LoVo (cell line): ENCODE data around the gene PIM3.
A peak's percentile ranks its signal among the peaks of the same experiment; 100 is the strongest.

Experiments used
- DNase-seq: peaks from one replicate; pipeline ENCODE4 v3.0.0-alpha.2; 2016; ENCODE audit warnings: low spot score

Gene PIM3

GRCh38 chr22:49991907-49992533 lies 31.4 kb downstream of the PIM3 start:
- no peak for DNase-seq

- DNase-seq: peak; percentile 51
Measured at GRCh38 chr22:49992921-49993648, 32.5 kb downstream of the PIM3 start.

- no peak for DNase-seq
Measured at GRCh38 chr22:49993649-49994360, 33.2 kb downstream of the PIM3 start.

GRCh38 chr22:49994361-49995040 lies 33.9 kb downstream of the PIM3 start:
- DNase-seq: no peak

- DNase-seq: no peak
Measured at GRCh38 chr22:49995041-49995360, 34.4 kb downstream of the PIM3 start.

GRCh38 chr22:49995361-49996118 lies 35.0 kb downstream of the PIM3 start:
- DNase-seq: no peak

GRCh38 chr22:49996119-49996517 lies 35.5 kb downstream of the PIM3 start:
- DNase-seq: no peak

- no peak for DNase-seq
Measured at GRCh38 chr22:49996518-49997250, 36.1 kb downstream of the PIM3 start.

GRCh38 chr22:49997251-49997599 lies 36.7 kb downstream of the PIM3 start:
- DNase-seq: no peak

GRCh38 chr22:49997932-49998717 lies 37.6 kb downstream of the PIM3 start:
- DNase-seq: no peak

- DNase-seq: no peak
Measured at GRCh38 chr22:49998718-49999062, 38.1 kb downstream of the PIM3 start.

GRCh38 chr22:49999063-49999945 lies 38.7 kb downstream of the PIM3 start:
- no peak for DNase-seq

- DNase-seq: no peak
Measured at GRCh38 chr22:49999946-50000586, 39.5 kb downstream of the PIM3 start.

- no peak for DNase-seq
Measured at GRCh38 chr22:50000587-50001387, 40.2 kb downstream of the PIM3 start.

- no peak for DNase-seq
Measured at GRCh38 chr22:50001388-50002231, 41.0 kb downstream of the PIM3 start.

GRCh38 chr22:50002791-50003190 lies 42.2 kb downstream of the PIM3 start:
- no peak for DNase-seq

GRCh38 chr22:50004918-50005317 lies 44.3 kb downstream of the PIM3 start:
- DNase-seq: no peak
